Ovary (tissue), 9 donors: Measurements from ENCODE around the gene MPPED2. TPM values are rescaled to one million over a fixed set of nuclear protein-coding genes. Genes with fewer than 3 reads are reported as not detected.

ENCODE experiments used
- DNase-seq, 5 donors: peaks; one replicate each; pipeline ENCODE4 v3.0.0-alpha.2; 2019 to 2020
- H3K27ac ChIP-seq, 2 donors: fragments of 200-600 bp; one replicate each; pipeline versions ENCODE4 v1.5.1 to v1.8.0; 2019 to 2022
- H3K27me3 ChIP-seq: fragments of 200-600 bp; one replicate; pipeline ENCODE4 v1.8.0; 2022
- H3K36me3 ChIP-seq: fragments of 200-600 bp; sonication (generic); one replicate; pipeline ENCODE4 v1.5.1; 2019
- H3K4me1 ChIP-seq: one replicate; pipeline ENCODE4 v1.8.1; 2013; ENCODE audit warnings: mild to moderate bottlenecking, moderate library complexity; ENCODE audit not compliant: insufficient read depth
- H3K4me3 ChIP-seq: fragments of 200-600 bp; sonication (generic); one replicate; pipeline ENCODE4 v1.5.1; 2017
- H3K9me3 ChIP-seq, 2 donors: fragments of 200-600 bp in 1 of 2; sonication (generic) in 1 of 2; one replicate each; pipeline versions ENCODE4 v1.5.1 to v1.8.1; 2013 to 2019; ENCODE audit warnings: mild to moderate bottlenecking in 1 of 2, moderate library complexity in 1 of 2
- CTCF ChIP-seq, 3 donors: fragments of 450-650 bp in 2 of 3; fragments of 200-600 bp in 1 of 3; IDR thresholded peaks; one replicate each; pipeline versions ENCODE4 v1.5.1 to v1.8.0; 2016 to 2022; ENCODE audit warnings: antibody characterized with exemption in 3 of 3, mild to moderate bottlenecking in 1 of 3
- EP300 ChIP-seq: sonication (generic); formaldehyde crosslinking; IDR thresholded peaks from one replicate; pipeline ENCODE4 v1.6.1; 2017; ENCODE audit warnings: antibody characterized with exemption
- POLR2A ChIP-seq: fragments of 450-650 bp; IDR thresholded peaks from one replicate; pipeline ENCODE4 v1.6.1; 2017; ENCODE audit warnings: antibody characterized with exemption, mild to moderate bottlenecking, moderate library complexity
- whole genome bisulfite sequencing, 3 donors: extraction: QIAGEN DNeasy Blood & Tissue Kit in 1 of 3; methylation state at CpG; one replicate each; pipeline versions ENCODE4 v1.1.5 to v1.1.7; 2013 to 2017; 5-methylcytosine and 5-hydroxymethylcytosine counted together
- intact Hi-C, 4 donors: fragments of 100-400 bp; cut with DNase I; formaldehyde crosslinking; loops; one replicate each; pipeline versions ENCODE4 v1.11.0 to v1.15.1; 2022 to 2023
- polyA plus RNA-seq, 2 donors: library from polyadenylated mRNA; stranded (reverse); fragments of 200-250 nt in 1 of 2; fragments of 350-450 nt in 1 of 2; fragmentation: Illumina TruSeq in 1 of 2; extraction: RNeasy Lipid Tissue Mini Kit (QIAGEN cat#74804) in 1 of 2; gene quantifications; one replicate each; pipeline ENCODE4 v1.2.3, GENCODE V29; 2013 to 2014
- total RNA-seq, 7 donors: library from RNA; depleted of rRNA in 2 of 7; stranded (reverse); fragments of >200 nt in 2 of 7; fragmentation: NEBNext Ultra II Directional in 3 of 7; extraction: Animal tissue kit (Norgen Biotek cat#: 25700) in 3 of 7; gene quantifications; one replicate each; pipeline versions ENCODE4 v1.1.0 to v1.2.4, GENCODE V29; 2016 to 2023
- donor health status: DM: no; HTN: no; CAD: no; lungs with moderate emphysema.
- donor health status: DM: no; HTN: no; CAD: no.
- donor health status: Bipolar disorder and iron deficiency.
- donor health status: DM: yes; HTN: yes; CAD: no.
- donor health status: DM: no; HTN: no; CAD: no.
- donor health status: DM: yes; HTN: yes; CAD: no.

MPPED2 gene
- total and polyA plus RNA-seq, 9 donors, result 0.30 to 10.1 (median 2.9) TPM

- DNase-seq, result no peak
- Histone ChIP-seq H3K9me3 (no peaks in the 10 kb centered on the region), H3K36me3 (no peaks in the 10 kb centered on the region), H3K27ac (no peak overlapping the region), H3K27me3 (no peaks in the 10 kb centered on the region), H3K4me1 (peaks cover 4% of the 10 kb centered on the region), H3K4me3 (no peak overlapping the region)
- intact Hi-C loops, result no loop called here
- TF ChIP-seq CTCF (IDR thresholded peaks at IDR 0.05), result no peak
- no peak for TF ChIP-seq EP300
- no peak for TF ChIP-seq POLR2A
- WGBS, 3 donors, result 72 to 98% (median 81%) methylated on average over 4 of the region's 4 CpGs
These were observed 5.6 kb downstream of the MPPED2 start for GRCh38 chr11:30580573-30580972.

GRCh38 chr11:30579415-30580175 is 6.6 kb downstream of the MPPED2 start:
- no peak for DNase-seq
- TF ChIP-seq EP300, result no peak
- TF ChIP-seq CTCF (IDR thresholded peaks at IDR 0.05), result no peak
- TF ChIP-seq POLR2A, result no peak
- no peaks in the 10 kb centered on the region for H3K9me3 ChIP-seq
- H3K4me1 ChIP-seq, result peaks cover 2% of the 10 kb centered on the region
- 88 to 94% (median 89%) methylated on average over 3 of the region's 3 CpGs for WGBS, 3 donors
- no peaks in the 10 kb centered on the region for H3K27me3 ChIP-seq
- H3K36me3 ChIP-seq, result no peaks in the 10 kb centered on the region
- intact Hi-C loops, result no loop called here
- no peak overlapping the region for H3K27ac ChIP-seq
- no peak overlapping the region for H3K4me3 ChIP-seq

- Histone ChIP-seq H3K36me3 (no peaks in the 10 kb centered on the region), H3K9me3 (no peaks in the 10 kb centered on the region), H3K27me3 (no peaks in the 10 kb centered on the region), H3K4me3 (no peak overlapping the region), H3K4me1 (no peaks in the 10 kb centered on the region), H3K27ac (no peak overlapping the region)
- no peak for DNase-seq
- intact Hi-C loops, result no loop called here
- TF ChIP-seq EP300, result no peak
- no peak for TF ChIP-seq POLR2A
- TF ChIP-seq CTCF (IDR thresholded peaks at IDR 0.05), result no peak
- 29 to 60% (median 38%) methylated on average over 1 of the region's 1 CpG for WGBS, 3 donors
These were observed 7.7 kb downstream of the MPPED2 start for GRCh38 chr11:30578406-30578805.

- TF ChIP-seq POLR2A (no peak), CTCF (IDR thresholded peaks at IDR 0.05) (no peak), EP300 (no peak)
- intact Hi-C loops, result no loop called here
- WGBS, 3 donors, result 42 to 77% (median 62%) methylated on average over 2 of the region's 2 CpGs
- Histone ChIP-seq H3K27me3 (no peaks in the 10 kb centered on the region), H3K9me3 (no peaks in the 10 kb centered on the region), H3K4me3 (no peak overlapping the region), H3K36me3 (no peaks in the 10 kb centered on the region), H3K27ac (no peak overlapping the region), H3K4me1 (no peaks in the 10 kb centered on the region)
- DNase-seq, result no peak
These were observed 12.2 kb downstream of the MPPED2 start for GRCh38 chr11:30573951-30574350.
